ENCODE data around the gene PWWP2B.

DNA sequence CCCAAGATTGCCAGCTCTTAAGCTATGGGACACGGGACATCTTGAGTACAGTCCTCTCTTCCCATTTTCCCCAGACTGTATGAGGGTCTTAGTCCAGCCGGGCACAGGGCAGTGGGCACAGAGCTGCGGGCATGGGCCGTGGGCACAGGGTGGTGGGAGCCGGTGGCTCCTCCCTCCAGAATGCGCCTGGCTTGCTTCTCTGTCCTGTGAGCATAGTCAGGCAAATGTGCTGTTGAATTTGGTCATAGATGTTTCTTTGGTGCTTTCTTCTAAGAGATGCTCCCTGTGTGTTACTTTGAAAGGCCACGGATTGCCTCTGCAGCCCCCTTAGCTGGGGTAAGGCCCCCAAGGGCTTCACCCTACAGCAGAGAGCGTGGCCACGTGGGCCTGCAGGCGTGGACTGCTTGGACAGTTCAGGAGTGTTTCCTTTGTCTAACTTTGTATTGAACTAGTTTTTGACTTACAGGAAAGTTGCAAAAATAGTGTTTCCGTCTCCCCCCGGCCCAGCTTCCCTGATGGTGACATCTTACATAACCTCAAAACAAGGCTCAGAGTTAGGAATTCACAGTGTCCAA is 40.3 kb upstream of the PWWP2B start:
- no peak for TF ChIP-seq POLR2A (IDR thresholded peaks at IDR 0.05)
- TF ChIP-seq, protein P1, sequence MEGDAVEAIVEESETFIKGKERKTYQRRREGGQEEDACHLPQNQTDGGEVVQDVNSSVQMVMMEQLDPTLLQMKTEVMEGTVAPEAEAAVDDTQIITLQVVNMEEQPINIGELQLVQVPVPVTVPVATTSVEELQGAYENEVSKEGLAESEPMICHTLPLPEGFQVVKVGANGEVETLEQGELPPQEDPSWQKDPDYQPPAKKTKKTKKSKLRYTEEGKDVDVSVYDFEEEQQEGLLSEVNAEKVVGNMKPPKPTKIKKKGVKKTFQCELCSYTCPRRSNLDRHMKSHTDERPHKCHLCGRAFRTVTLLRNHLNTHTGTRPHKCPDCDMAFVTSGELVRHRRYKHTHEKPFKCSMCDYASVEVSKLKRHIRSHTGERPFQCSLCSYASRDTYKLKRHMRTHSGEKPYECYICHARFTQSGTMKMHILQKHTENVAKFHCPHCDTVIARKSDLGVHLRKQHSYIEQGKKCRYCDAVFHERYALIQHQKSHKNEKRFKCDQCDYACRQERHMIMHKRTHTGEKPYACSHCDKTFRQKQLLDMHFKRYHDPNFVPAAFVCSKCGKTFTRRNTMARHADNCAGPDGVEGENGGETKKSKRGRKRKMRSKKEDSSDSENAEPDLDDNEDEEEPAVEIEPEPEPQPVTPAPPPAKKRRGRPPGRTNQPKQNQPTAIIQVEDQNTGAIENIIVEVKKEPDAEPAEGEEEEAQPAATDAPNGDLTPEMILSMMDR (IDR thresholded peaks at IDR 0.05), result no peak
